ENCODE data around the gene FAM13A.

FAM13A gene

GRCh38 chr4:88826771-88827170, 230.2 kb downstream of the FAM13A start (continued):
- TF ChIP-seq CTCF (tag by site-specific recombination; IDR thresholded peaks at IDR 0.05) (no peak), ZBTB20 (tag by site-specific recombination; IDR thresholded peaks at IDR 0.05) (no peak), KLF1 (tag by site-specific recombination; IDR thresholded peaks at IDR 0.05) (no peak), ZNF362 (tag by site-specific recombination; IDR thresholded peaks at IDR 0.05) (no peak)

GRCh38 chr4:88825931-88826330, 231.1 kb downstream of the FAM13A start:
- CTCF ChIA-PET = no interaction called here
- no peak overlapping the region for H3K4me3 ChIP-seq (ENCODE audit: low read depth, low read length)
- no peaks in the 10 kb centered on the region for H3K36me3 ChIP-seq (ENCODE audit: control insufficient read depth in 2 of 2, insufficient read depth in 1 of 2, low read length in 2 of 2)
- H3K9me3 ChIP-seq (ENCODE audit: control insufficient read depth, insufficient read depth, low read depth, low read length) = no peaks in the 10 kb centered on the region
- H3K4me1 ChIP-seq (ENCODE audit: control insufficient read depth, insufficient read depth, low read length) = no peaks in the 10 kb centered on the region; the same call in 1 of the 2 replicates
- no peak overlapping the region for H3K27ac ChIP-seq (ENCODE audit: extremely low read depth, low read depth, low read length)
- no peak for TF ChIP-seq ZNF629 (tag by site-specific recombination; IDR thresholded peaks at IDR 0.05)
- TF ChIP-seq OVOL3 (tag by site-specific recombination; IDR thresholded peaks at IDR 0.05) = no peak
- TF ChIP-seq ZNF248 (tag by site-specific recombination; IDR thresholded peaks at IDR 0.05) = no peak
- no peak for TF ChIP-seq GLI4 (tag by site-specific recombination; IDR thresholded peaks at IDR 0.05)
- no peak for TF ChIP-seq SP2 (tag by site-specific recombination; IDR thresholded peaks at IDR 0.05)
- no peak for TF ChIP-seq ZNF366 (tag by site-specific recombination; conservative IDR thresholded peaks at IDR 0.05)
- no peak for TF ChIP-seq ZNF416 (tag by site-specific recombination; IDR thresholded peaks at IDR 0.05)
- no peak for TF ChIP-seq ZNF658 (tag by site-specific recombination; IDR thresholded peaks at IDR 0.05)
- TF ChIP-seq KLF7 (tag by site-specific recombination; IDR thresholded peaks at IDR 0.05; ENCODE audit: borderline replicate concordance) = no peak
- TF ChIP-seq ZNF626 (tag by site-specific recombination; IDR thresholded peaks at IDR 0.05) = no peak
- TF ChIP-seq ZBTB20 (tag by site-specific recombination; IDR thresholded peaks at IDR 0.05) = no peak
- TF ChIP-seq ZNF580 (tag by site-specific recombination; IDR thresholded peaks at IDR 0.05) = no peak
- TF ChIP-seq ZNF558 (tag by site-specific recombination; IDR thresholded peaks at IDR 0.05) = no peak
- no peak for TF ChIP-seq ZNF2 (tag by site-specific recombination; IDR thresholded peaks at IDR 0.05)
- no peak for TF ChIP-seq ZNF76 (tag by site-specific recombination; IDR thresholded peaks at IDR 0.05; ENCODE audit: borderline replicate concordance, low read depth)
- no peak for TF ChIP-seq TRIM28 (IDR thresholded peaks at IDR 0.05; ENCODE audit: borderline replicate concordance, low read length)
- TF ChIP-seq SCRT2 (tag by site-specific recombination; IDR thresholded peaks at IDR 0.05) = no peak
- POLR2A ChIA-PET = no interaction called here

- H3K27ac ChIP-seq (ENCODE audit: extremely low read depth, low read depth, low read length) = peak overlapping the region; percentile 72
- no peaks in the 10 kb centered on the region for H3K9me3 ChIP-seq (ENCODE audit: control insufficient read depth, insufficient read depth, low read depth, low read length)
- peak overlapping the region; percentile 35 for H3K4me3 ChIP-seq (ENCODE audit: low read depth, low read length)
- ChIA-PET CTCF (interaction anchor here (0.5 to 1.3 kb wide), 3 partner anchors 199 to 231 kb away, joined by 3 to 5 read pairs (median 3); partner anchors contain the start of gene HERC3), POLR2A (no interaction called here)
- no peaks in the 10 kb centered on the region; the same call in 1 of the 2 replicates for H3K4me1 ChIP-seq (ENCODE audit: control insufficient read depth, insufficient read depth, low read length)
- H3K36me3 ChIP-seq (ENCODE audit: control insufficient read depth in 2 of 2, insufficient read depth in 1 of 2, low read length in 2 of 2) = no peaks in the 10 kb centered on the region
- TF ChIP-seq ZNF398 (tag by site-specific recombination; IDR thresholded peaks at IDR 0.05) = 0 out of 2 replicates have a peak, but pooled peaks have one; percentile 20
- no peak for TF ChIP-seq REST (tag by site-specific recombination; IDR thresholded peaks at IDR 0.05)
- peak; percentile 62 for TF ChIP-seq KLF10 (tag by site-specific recombination; IDR thresholded peaks at IDR 0.05)
- no peak for TF ChIP-seq ZNF624 (tag by site-specific recombination; IDR thresholded peaks at IDR 0.05)
Observed at GRCh38 chr4:88823058-88823919, 233.7 kb downstream of the FAM13A start.
